Activated naive CD4-positive, alpha-beta T cell treated with anti-CD3 and anti-CD28 coated beads, Interleukin-2, amount 50 U/mL, for 16 hours (primary cell): Measurements from ENCODE around the gene UBXN11.
A peak's percentile ranks its signal among the peaks of the same experiment; 100 is the strongest.

Experiments used
- DNase-seq: peaks from one replicate; pipeline ENCODE4 v3.0.0-alpha.2; 2020

The UBXN11 gene

GRCh38 chr1:26263212-26263611, 43.2 kb downstream of the UBXN11 start:
- no peak for DNase-seq

GRCh38 chr1:26259578-26259977, 46.9 kb downstream of the UBXN11 start:
- no peak for DNase-seq

- DNase-seq: no peak
These were observed 47.4 kb downstream of the UBXN11 start for GRCh38 chr1:26259005-26259404.

DNA sequence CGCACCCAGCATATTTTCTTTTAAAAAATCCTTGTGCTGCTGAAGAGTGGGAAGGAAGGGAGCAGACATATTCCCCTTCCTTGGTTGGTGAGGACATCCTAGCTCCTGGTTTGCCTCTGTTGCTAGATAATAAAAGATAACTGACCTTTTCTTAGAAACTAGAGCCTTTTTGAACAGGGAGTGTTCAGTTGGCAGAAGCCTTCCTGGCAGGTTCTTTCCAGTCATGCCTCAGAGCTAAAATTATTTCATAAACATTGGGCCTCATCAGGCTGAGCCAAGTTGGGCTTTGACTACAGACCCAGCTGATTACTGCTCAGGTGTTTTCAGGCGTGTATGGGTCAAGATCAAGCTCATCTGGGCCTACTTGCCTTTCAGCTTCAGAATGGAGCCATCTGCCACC, 49.2 kb downstream of the UBXN11 start:
- DNase-seq: no peak

GRCh38 chr1:26254404-26254803, 52.0 kb downstream of the UBXN11 start:
- no peak for DNase-seq

DNA sequence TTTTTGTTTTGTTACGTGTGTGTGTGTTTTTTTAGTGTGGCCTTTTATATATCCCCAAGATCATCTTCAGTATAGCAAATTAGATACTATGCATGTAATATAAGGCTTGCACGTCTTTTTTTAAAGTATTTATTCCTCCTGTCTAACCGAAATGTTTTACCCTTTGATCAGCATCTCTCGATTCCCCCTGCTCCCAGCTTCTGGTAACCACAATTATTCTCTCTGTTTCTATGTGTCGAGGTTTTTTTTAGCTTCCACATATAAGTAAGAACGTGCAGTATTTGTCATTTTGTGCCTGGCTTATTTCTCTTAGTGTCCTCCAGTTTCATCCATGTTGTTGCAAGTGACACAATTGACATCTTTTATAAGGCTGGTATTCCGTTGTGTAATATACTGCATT, 53.7 kb downstream of the UBXN11 start:
- DNase-seq: no peak

- DNase-seq: no peak
These were observed 66.5 kb downstream of the UBXN11 start for GRCh38 chr1:26239936-26240335.

GRCh38 chr1:26237230-26237966, 69.0 kb downstream of the UBXN11 start:
- DNase-seq: no peak

DNA sequence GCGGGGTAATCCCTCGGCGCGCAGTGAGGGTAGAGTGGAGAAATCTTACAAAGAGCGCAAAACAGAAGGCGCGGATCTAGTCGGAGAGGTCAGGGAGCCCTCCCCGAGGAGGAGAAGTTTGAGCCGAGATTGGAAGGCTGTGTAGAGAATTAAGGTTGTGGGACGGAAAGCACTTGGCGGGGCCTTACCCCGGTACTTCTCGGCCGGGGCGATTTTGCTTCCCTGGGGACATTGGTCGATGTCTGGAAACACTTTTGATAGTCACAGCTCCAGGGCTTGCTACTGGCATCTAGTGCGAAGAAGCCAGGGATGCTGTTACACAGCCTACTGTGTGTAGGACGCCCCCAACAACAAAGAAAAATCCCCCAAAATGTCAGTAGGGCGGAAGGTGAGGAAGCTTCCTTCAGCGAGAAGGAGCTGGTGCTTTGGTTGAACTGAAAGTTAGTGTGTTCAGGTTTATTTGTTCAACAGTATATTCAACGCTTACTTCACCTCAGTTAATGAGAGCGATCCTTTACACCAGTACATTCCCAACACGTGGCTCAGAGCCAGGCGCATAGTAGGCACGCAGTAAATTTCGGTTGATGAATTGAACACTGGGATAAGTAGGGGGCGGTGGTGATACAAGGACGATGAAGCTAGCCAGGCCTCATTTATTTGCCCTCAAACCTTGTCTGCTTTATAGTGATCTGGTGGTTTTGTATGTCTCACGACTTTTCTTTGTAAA, 71.6 kb downstream of the UBXN11 start:
- no peak for DNase-seq

DNA sequence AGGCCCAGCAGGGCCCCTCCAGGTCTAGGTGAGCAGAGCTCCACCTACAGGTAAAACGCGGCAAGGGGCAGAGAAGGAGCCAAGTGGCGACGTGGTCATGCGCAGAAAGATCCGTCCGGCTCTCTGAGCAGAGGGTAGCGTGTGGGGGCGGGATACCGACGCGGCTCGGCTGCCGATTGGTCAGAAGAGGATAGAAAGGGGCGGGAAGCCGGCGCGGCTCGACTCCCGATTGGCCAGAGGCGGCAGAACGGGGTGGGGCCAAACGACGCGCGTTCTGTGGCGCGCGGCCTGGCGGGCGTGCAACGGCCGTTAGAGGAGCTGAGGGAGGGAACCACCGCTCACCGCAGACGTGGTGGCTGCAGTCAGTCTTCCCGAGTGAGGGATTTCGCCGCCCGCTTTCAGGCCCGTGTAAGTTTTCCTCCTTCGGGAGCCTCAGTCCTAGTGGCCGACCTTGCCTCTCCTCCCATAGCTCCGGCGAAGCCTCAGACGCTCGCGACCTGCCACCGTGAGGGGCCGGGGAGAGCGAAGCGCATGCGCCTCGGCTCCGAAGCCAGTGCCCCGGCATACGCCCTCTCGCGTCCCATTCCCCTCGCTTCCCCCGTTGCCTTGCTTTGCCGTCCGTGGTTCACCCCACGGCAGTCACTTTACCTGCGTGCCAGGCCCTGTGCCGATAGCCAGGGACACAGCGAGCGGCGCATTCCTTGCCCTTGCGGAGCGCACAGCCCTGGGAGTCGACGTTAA, 72.4 kb downstream of the UBXN11 start, which contains the start of gene CEP85:
Gene CEP85 (plus strand): TSS at position 298 of the 741 bp plus-strand sequence. CDS start 5,584 bp downstream, outside the sequence.
- DNase-seq: peak; percentile 98
